Calu3 (cell line): Measurements from ENCODE around the gene UQCRC1. TPM values are rescaled to one million over a fixed set of nuclear protein-coding genes. Genes with fewer than 3 reads are reported as not detected.
"Not testable (repeated sequence)": the region's sequence is repeated elsewhere in the genome, so short reads cannot be mapped to it uniquely, and the experiment has no call there.

Source experiments
- BruUV-seq: library from RNA; stranded (reverse); fragments of 400-500 nt; replicated peaks from 2 replicates; lab custom pipeline; 2021; lab: Mats Ljungman, UMichigan
- CTCF ChIA-PET: fragments of 300-600 bp; sonication (Branson Sonifier 250); formaldehyde crosslinking; loops from one replicate; lab custom pipeline; 2022; ENCODE audit warnings: antibody characterized with exemption; lab: Charles Lee
- DNase-seq: peaks from one replicate; pipeline ENCODE4 v3.0.0; 2022
- H3K27ac Mint-ChIP-seq: one replicate; pipeline ENCODE4 v1.8.0; 2022; ENCODE audit warnings: mixed read lengths; ENCODE audit not compliant: unreplicated experiment
- H3K27me3 Mint-ChIP-seq: one replicate; pipeline ENCODE4 v1.8.0; 2022; ENCODE audit warnings: mixed read lengths; ENCODE audit not compliant: unreplicated experiment
- H3K36me3 Mint-ChIP-seq: one replicate; pipeline ENCODE4 v1.8.0; 2022; ENCODE audit warnings: mild to moderate bottlenecking, moderate library complexity, mixed read lengths; ENCODE audit not compliant: insufficient read depth, unreplicated experiment
- H3K4me1 Mint-ChIP-seq: one replicate; pipeline ENCODE4 v1.8.0; 2022; ENCODE audit warnings: mild to moderate bottlenecking, low read depth, mixed read lengths; ENCODE audit not compliant: unreplicated experiment
- H3K4me3 Mint-ChIP-seq: one replicate; pipeline ENCODE4 v1.8.0; 2022; ENCODE audit warnings: mild to moderate bottlenecking, low read depth, moderate library complexity, mixed read lengths; ENCODE audit not compliant: unreplicated experiment
- H3K9me3 Mint-ChIP-seq: one replicate; pipeline ENCODE4 v1.8.0; 2022; ENCODE audit warnings: low read depth, mixed read lengths; ENCODE audit not compliant: unreplicated experiment
- intact Hi-C: fragments of 100-400 bp; cut with micrococcal nuclease; formaldehyde crosslinking; loops from one replicate; pipeline ENCODE4 v1.10.0; 2022; ENCODE audit not compliant: unreplicated experiment
- microRNA-seq: library from miRNA; unstranded; fragments of <30 nt; microRNA quantifications from one replicate; pipeline ENCODE4 v1.2.0, GENCODE V29; 2022
- total RNA-seq: library from RNA; stranded (reverse); gene quantifications from 2 replicates; pipeline ENCODE4 v1.2.3, GENCODE V29; 2022
- TF ChIP-seq, protein P1 (sequence below): fragments of 200-600 bp; IDR thresholded peaks from one replicate; pipeline ENCODE4 v1.8.0; 2022; ENCODE audit warnings: antibody characterized with exemption; ENCODE audit not compliant: unreplicated experiment

Gene UQCRC1
- total RNA-seq, 1 experiment from 2014 or later: 207 TPM

GRCh38 chr3:48553361-48553760 lies 56.1 kb downstream of the UQCRC1 start:
- no peak overlapping the region for H3K4me3 Mint-ChIP-seq

GRCh38 chr3:48552111-48552951 lies 57.1 kb downstream of the UQCRC1 start:
- no peaks in the 10 kb centered on the region for H3K9me3 Mint-ChIP-seq
- no peak overlapping the region for H3K27ac Mint-ChIP-seq
- no peak for DNase-seq
- peaks cover 10% of the 10 kb centered on the region for H3K36me3 Mint-ChIP-seq
- H3K4me3 Mint-ChIP-seq: no peak overlapping the region
- intact Hi-C loops: no loop called here
- no TSS peak for BruUV-seq
- no peaks in the 10 kb centered on the region for H3K27me3 Mint-ChIP-seq
- TF ChIP-seq, protein P1, sequence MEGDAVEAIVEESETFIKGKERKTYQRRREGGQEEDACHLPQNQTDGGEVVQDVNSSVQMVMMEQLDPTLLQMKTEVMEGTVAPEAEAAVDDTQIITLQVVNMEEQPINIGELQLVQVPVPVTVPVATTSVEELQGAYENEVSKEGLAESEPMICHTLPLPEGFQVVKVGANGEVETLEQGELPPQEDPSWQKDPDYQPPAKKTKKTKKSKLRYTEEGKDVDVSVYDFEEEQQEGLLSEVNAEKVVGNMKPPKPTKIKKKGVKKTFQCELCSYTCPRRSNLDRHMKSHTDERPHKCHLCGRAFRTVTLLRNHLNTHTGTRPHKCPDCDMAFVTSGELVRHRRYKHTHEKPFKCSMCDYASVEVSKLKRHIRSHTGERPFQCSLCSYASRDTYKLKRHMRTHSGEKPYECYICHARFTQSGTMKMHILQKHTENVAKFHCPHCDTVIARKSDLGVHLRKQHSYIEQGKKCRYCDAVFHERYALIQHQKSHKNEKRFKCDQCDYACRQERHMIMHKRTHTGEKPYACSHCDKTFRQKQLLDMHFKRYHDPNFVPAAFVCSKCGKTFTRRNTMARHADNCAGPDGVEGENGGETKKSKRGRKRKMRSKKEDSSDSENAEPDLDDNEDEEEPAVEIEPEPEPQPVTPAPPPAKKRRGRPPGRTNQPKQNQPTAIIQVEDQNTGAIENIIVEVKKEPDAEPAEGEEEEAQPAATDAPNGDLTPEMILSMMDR: no peak
- CTCF ChIA-PET: interaction anchor here (0.6 to 1.3 kb wide), 3 partner anchors 10 to 346 kb away, joined by 5 to 7 read pairs (median 6); partner anchors contain the start of gene SLC25A20
- H3K4me1 Mint-ChIP-seq: no peaks in the 10 kb centered on the region

More at GRCh38 chr3:48553361-48553760, 56.1 kb downstream of the UQCRC1 start:
- Mint-ChIP-seq H3K36me3 (peaks cover 17% of the 10 kb centered on the region), H3K4me1 (peaks cover 7% of the 10 kb centered on the region), H3K27me3 (no peaks in the 10 kb centered on the region), H3K9me3 (no peaks in the 10 kb centered on the region), H3K27ac (no peak overlapping the region)
- intact Hi-C loops: no loop called here
- CTCF ChIA-PET: interaction anchor here (0.5 to 0.7 kb wide), 4 partner anchors 49 to 1408 kb away, joined by 3 to 7 read pairs (median 4); no protein-coding TSS in a partner anchor
- TF ChIP-seq, protein P1: no peak
- BruUV-seq: no TSS peak
- DNase-seq: no peak

GRCh38 chr3:48551651-48552050 lies 57.8 kb downstream of the UQCRC1 start:
- H3K4me1 Mint-ChIP-seq, DNase-seq, H3K27me3 Mint-ChIP-seq, H3K9me3 Mint-ChIP-seq, BruUV-seq, H3K36me3 Mint-ChIP-seq, H3K27ac Mint-ChIP-seq, H3K4me3 Mint-ChIP-seq, intact Hi-C loops: not testable (repeated sequence)
- CTCF ChIA-PET: interaction anchor here (0.6 to 1.3 kb wide), 2 partner anchors 9 to 347 kb away, joined by 5 to 6 read pairs; partner anchors contain the start of gene SLC25A20

Small RNA genes within 50 kb of the gene (microRNA-seq; reads per million reads assigned to microRNA genes)
- gene MIR4793 (not detected), gene MIR6823 (not detected), gene MIR711 (not detected)

Other genes with a start within 250 kb of the UQCRC1 start
- not detected in 2 replicates for gene FBXW12, start 237.4 kb downstream of the UQCRC1 start, total RNA-seq
- gene PLXNB1, start 179.6 kb downstream of the UQCRC1 start, total RNA-seq: 174 and 175 TPM in 2 replicates
- gene CCDC51, start 169.5 kb downstream of the UQCRC1 start, total RNA-seq: 18.9 and 19.9 TPM in 2 replicates
- gene TMA7, start 169.4 kb downstream of the UQCRC1 start, total RNA-seq: 139 and 171 TPM in 2 replicates
- gene ATRIP, start 162.9 kb downstream of the UQCRC1 start, total RNA-seq: 12.5 and 13.7 TPM in 2 replicates
- 192 and 287 TPM in 2 replicates for gene SHISA5, start 105.5 kb downstream of the UQCRC1 start, total RNA-seq
- gene PFKFB4, start 52.8 kb downstream of the UQCRC1 start, total RNA-seq: 3.6 and 5.1 TPM in 2 replicates
- gene UCN2, start 45.9 kb downstream of the UQCRC1 start, total RNA-seq: 0.34 and 0.94 TPM in 2 replicates
- gene COL7A1, start 14.3 kb downstream of the UQCRC1 start, total RNA-seq: 8.6 and 13.9 TPM in 2 replicates
- gene TMEM89, start 12.1 kb upstream of the UQCRC1 start, total RNA-seq: not detected in 2 replicates
- 21.6 and 27.0 TPM in 2 replicates for gene SLC26A6, start 25.8 kb upstream of the UQCRC1 start, total RNA-seq
- gene CELSR3, start 53.2 kb upstream of the UQCRC1 start, total RNA-seq: 24.9 and 28.5 TPM in 2 replicates
- gene NCKIPSD, start 76.3 kb upstream of the UQCRC1 start, total RNA-seq: 23.1 and 26.9 TPM in 2 replicates
- gene IP6K2, start 107.6 kb upstream of the UQCRC1 start, total RNA-seq: 87.0 and 105 TPM in 2 replicates
- 39.0 and 48.0 TPM in 2 replicates for gene PRKAR2A, start 238.2 kb upstream of the UQCRC1 start, total RNA-seq